HG03432 (cell line): ENCODE data around the gene OR2D2.
"Not testable (repeated sequence)": the region's sequence is repeated elsewhere in the genome, so short reads cannot be mapped to it uniquely, and the experiment has no call there.

Experiments used
- ATAC-seq: cut with Tn5 transposase; IDR thresholded peaks from one replicate; pipeline ENCODE4 v1.9.1; 2021; ENCODE audit warnings: mild to moderate bottlenecking, moderate library complexity; ENCODE audit not compliant: unreplicated experiment

The OR2D2 gene, protein sequence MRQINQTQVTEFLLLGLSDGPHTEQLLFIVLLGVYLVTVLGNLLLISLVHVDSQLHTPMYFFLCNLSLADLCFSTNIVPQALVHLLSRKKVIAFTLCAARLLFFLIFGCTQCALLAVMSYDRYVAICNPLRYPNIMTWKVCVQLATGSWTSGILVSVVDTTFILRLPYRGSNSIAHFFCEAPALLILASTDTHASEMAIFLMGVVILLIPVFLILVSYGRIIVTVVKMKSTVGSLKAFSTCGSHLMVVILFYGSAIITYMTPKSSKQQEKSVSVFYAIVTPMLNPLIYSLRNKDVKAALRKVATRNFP

DNA sequence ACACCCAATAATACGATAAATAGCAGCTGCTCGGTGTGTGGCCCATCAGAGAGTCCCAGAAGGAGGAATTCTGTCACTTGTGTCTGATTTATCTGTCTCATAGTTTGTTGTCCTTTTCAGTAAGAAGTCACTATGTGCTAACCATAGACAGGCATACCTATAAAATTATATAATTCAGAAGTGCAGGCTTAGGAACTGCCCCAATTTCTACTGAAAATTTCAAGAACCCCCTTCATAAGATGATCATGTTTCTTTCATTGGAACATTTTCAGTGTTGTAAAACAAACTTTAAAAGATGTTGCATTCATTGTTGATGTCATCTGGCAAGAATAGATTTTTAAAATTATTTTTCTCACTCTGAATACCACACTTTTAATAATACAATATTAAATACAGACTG is at the start of gene OR2D2:
Gene OR2D2 (minus strand): TSS at position 101 of the 400 bp plus-strand sequence. CDS start 0 bp downstream, at position 101.
- no peak for ATAC-seq

GRCh38 chr11:6941970-6942369 is 49.7 kb upstream of the OR2D2 start:
- no peak for ATAC-seq

DNA sequence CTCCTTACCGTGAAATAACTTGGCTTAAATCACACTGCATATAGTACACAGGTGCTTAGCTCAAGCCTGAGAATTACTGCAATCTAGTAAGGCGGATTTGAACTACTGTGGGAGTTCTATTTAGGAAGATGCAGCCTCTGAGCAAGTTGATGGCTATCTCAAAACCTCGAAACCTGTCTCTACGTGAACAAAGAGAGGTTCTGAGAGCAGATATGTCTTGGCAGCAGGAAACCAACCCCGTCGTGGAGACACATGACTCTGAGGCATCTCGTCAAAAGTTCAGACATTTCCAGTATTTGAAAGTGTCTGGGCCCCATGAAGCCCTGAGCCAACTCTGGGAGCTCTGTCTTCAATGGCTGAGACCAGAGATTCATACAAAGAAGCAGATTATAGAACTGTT is 39.8 kb upstream of the OR2D2 start:
- ATAC-seq: no peak

GRCh38 chr11:6931146-6931713 is 38.9 kb upstream of the OR2D2 start:
- ATAC-seq: no peak

DNA sequence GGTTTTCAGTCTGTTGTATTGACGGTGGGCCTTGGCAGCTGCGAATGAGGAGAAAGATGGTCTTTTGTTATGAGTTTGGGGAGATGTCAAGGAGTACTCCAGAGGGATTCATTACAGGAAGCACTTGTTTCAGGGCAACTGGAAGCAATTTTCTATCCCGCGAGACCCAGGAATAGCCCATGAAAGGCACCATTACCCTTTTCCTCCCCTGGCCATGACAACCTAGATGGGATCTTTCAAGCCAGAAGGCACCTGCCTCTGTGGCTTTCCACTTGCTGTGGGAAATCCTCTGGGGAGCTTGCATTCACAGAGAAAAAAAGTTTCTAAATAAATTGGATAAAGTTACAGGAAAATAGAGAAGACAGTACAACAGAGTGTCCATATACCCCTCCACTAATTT is 36.6 kb upstream of the OR2D2 start:
- no peak for ATAC-seq

GRCh38 chr11:6927030-6927617 is 34.8 kb upstream of the OR2D2 start:
- peak; percentile 59 for ATAC-seq

DNA sequence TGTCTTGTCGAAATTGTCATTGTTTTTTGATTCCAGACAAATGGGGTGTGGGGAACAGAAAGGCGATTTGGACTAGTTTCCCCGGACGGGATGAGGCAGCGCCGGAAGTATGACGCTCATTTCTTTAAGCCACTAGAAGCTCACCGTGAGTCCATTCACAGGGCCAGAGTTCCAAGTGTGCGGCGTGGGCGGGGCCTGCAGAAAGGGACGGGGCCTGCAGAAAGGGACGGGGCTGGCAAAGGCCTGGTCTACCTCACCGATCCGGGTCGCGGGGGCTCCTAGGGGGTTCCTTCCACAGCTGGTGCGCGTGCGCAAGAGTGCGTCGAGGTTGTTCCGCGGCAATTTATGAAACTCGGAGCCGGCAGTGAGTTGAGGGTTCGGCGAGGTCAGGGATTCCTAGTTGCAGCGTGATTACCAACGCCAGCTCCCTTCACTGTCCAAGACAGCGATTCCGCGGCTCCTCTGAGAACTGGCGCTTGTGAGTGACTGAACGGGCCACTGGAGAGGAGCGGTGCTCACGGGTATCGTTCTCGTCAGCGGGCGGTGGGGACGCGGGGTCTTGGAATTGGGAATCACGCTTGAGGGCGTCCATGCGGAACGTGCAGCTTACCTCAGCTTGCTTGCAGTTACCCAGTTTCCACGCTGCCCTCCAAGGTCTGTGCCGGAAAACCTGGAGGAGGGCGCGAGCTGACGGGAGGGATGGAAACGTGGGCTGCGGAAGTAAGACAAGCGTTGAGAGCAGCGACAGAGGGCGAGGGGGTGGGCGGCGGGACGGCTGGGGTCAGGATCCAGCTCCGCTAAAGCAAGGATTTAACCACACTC is 34.1 kb upstream of the OR2D2 start, which contains the start of gene ZNF215:
Gene ZNF215 (plus strand): TSS at position 219 of the 822 bp plus-strand sequence. CDS start 5,847 bp downstream, outside the sequence.
- peak; percentile 83 for ATAC-seq

- peak; percentile 7 for ATAC-seq
These were observed 33.4 kb upstream of the OR2D2 start for GRCh38 chr11:6925636-6926207.

DNA sequence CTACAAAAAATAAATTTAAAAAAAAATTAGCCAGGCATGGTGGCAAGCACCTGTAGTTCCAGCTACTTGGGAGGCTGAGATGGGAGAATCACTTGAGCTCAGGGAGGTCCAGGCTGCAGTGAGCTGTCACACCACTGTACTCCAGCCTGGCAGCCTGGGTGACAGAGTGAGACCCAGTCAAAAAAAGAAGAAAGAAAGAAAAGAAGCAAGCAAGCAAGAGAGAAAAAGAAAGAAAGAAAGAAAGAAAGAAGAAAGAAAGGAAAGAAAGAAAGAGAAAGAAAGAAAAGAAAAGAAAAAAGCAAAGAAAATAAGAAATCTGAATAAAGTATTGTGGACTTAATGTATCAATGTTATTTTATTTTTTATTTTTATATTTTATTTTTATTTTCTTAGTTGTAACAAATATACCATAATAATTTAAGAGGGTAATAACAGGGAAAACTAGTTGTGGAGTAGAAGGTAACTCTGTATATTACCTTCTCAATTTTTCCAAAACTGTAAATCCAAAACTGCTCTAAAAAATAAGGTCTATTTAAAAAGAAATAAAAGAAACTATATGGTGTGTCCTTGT is 32.8 kb upstream of the OR2D2 start:
- ATAC-seq: no peak

DNA sequence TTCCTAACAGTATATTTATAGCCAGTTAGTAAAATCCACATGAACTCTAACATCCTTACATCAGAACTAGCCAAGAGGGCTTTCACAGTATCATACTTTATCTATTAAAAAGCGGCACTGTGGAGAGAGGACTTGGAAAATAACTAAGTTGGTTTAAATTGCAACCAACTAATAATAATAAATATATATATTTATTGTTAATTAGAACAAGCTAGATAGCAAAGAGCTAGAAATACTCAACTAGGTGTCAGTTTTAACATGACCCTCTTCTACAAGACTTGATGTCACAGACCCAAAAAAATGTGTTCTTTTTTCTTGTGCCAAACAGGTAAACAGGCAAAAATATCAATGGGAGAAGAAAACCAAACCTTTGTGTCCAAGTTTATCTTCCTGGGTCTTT is 28.4 kb upstream of the OR2D2 start, which contains the start of gene OR2D3:
Gene OR2D3 (plus strand): TSS at position 301 of the 400 bp plus-strand sequence. CDS start 0 bp downstream, at position 301.
- no peak for ATAC-seq

DNA sequence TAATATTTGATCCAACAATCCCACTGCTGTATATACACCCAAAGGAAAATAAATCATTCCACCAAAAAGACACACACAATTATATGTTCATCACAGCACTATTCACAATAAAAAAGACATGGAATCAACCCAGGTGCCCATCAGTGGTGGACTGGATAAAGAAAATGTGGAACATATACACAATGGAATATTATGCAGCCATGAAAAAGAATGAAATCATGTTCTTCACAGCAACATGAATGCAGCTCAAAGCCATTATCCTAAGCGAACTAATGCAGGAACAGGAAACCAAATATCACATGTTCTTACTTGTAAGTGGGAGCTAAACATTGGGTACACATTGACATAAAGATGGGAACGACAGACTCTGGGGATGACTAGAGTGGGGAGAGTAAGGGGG is 27.4 kb upstream of the OR2D2 start:
- ATAC-seq: no peak

GRCh38 chr11:6911948-6912347 is 19.6 kb upstream of the OR2D2 start:
- ATAC-seq: no peak

- ATAC-seq: no peak
These were observed 19.1 kb upstream of the OR2D2 start for GRCh38 chr11:6911378-6911777.

GRCh38 chr11:6904804-6905203 is 12.5 kb upstream of the OR2D2 start:
- ATAC-seq: not testable (repeated sequence)

- no peak for ATAC-seq
These were observed 8.2 kb upstream of the OR2D2 start for GRCh38 chr11:6900327-6900999.

DNA sequence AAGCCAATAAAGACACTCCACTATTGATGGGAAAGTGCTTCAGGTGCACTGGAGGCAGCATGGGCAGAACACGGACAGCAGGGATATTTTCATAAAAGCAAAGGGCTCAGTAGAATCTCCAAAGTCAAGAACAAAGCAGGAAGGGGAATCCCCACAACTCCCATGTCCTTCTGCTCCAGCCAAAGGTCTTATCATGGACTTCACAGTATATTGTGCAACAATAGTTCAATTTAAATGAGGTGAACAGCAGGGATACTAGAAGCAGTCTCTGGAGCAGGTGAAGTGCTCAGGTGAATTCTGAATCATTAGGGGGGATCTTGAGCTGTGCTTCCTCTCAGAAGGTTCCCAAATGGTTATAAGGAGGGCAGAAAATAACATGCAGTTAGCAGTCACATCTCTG is 6.6 kb upstream of the OR2D2 start:
- no peak for ATAC-seq

DNA sequence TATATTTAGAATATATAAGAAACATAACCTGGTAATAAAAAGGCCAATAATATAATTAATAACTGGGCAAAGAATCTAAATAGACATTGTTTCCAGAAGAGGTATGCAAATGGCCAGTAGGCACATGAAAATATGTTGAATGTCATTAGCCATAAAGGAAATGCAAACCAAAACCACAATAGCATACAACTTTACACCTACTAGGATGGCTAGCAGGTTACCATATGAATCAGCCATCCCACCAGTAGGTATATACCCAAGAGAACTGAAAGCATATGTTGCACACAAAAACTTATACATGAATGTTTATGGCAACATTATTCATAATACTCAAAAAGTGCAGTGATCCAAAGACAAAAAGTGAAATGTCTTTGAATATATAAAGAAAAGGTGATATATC is 2.7 kb upstream of the OR2D2 start:
- peak; percentile 93 for ATAC-seq

GRCh38 chr11:6894097-6894496 is 1.8 kb upstream of the OR2D2 start:
- no peak for ATAC-seq

GRCh38 chr11:6889835-6890234 is 2.5 kb downstream of the OR2D2 start:
- no peak for ATAC-seq

GRCh38 chr11:6888830-6889229 is 3.5 kb downstream of the OR2D2 start:
- ATAC-seq: no peak
